Trophoblast cell (in vitro differentiated cells and primary cell): ENCODE data around the gene FBP1.

ENCODE experiments used
- DNase-seq, 2 donors: peaks; one replicate each; pipeline ENCODE4 v3.0.0-alpha.2; 2016
- H2AFZ ChIP-seq: 2 replicates; pipeline ENCODE4 v1.6.1; 2013; ENCODE audit warnings: low read length, moderate library complexity, mild to moderate bottlenecking; ENCODE audit not compliant: insufficient read depth, poor library complexity
- H2AK5ac ChIP-seq: 2 replicates; pipeline ENCODE4 v1.6.1; 2013; ENCODE audit warnings: mild to moderate bottlenecking, low read length
- H2BK120ac ChIP-seq: 2 replicates; pipeline ENCODE4 v1.6.1; 2013; ENCODE audit warnings: low read length, mild to moderate bottlenecking, moderate library complexity; ENCODE audit not compliant: insufficient read depth, poor library complexity
- H2BK12ac ChIP-seq: 2 replicates; pipeline ENCODE4 v1.6.1; 2013; ENCODE audit warnings: mild to moderate bottlenecking, low read length, moderate library complexity
- H2BK5ac ChIP-seq: 2 replicates; pipeline ENCODE4 v1.6.1; 2013; ENCODE audit warnings: low read length, low read depth, moderate library complexity, mild to moderate bottlenecking; ENCODE audit not compliant: poor library complexity
- H3K14ac ChIP-seq: 2 replicates; pipeline ENCODE4 v1.6.1; 2013; ENCODE audit warnings: mild to moderate bottlenecking, low read length
- H3K18ac ChIP-seq: 2 replicates; pipeline ENCODE4 v1.6.1; 2013; ENCODE audit warnings: mild to moderate bottlenecking, low read length
- H3K23ac ChIP-seq: 2 replicates; pipeline ENCODE4 v1.6.1; 2013; ENCODE audit warnings: low read length
- H3K27ac ChIP-seq: 2 replicates; pipeline ENCODE4 v1.5.1; 2013; ENCODE audit warnings: low read depth, mild to moderate bottlenecking, inconsistent platforms, low read length, moderate library complexity
- H3K27me3 ChIP-seq: 2 replicates; pipeline ENCODE4 v1.6.1; 2013; ENCODE audit warnings: inconsistent platforms, mild to moderate bottlenecking, low read length, moderate library complexity; ENCODE audit not compliant: insufficient read depth
- H3K36me3 ChIP-seq, 2 experiments: 1 replicate in 1 of 2; 2 replicates in 1 of 2; pipeline ENCODE4 v1.6.1; 2013; ENCODE audit warnings: low read length in 2 of 2, mild to moderate bottlenecking in 2 of 2, moderate library complexity in 1 of 2; ENCODE audit not compliant: insufficient read depth in 2 of 2, control insufficient read depth in 1 of 2
- H3K4ac ChIP-seq: 2 replicates; pipeline ENCODE4 v1.6.1; 2013; ENCODE audit warnings: low read depth, mild to moderate bottlenecking, low read length, moderate library complexity
- H3K4me1 ChIP-seq, 2 experiments: 1 replicate in 1 of 2; 2 replicates in 1 of 2; pipeline ENCODE4 v1.6.1; 2013; ENCODE audit warnings: low read length in 2 of 2, mild to moderate bottlenecking in 2 of 2, moderate library complexity in 1 of 2; ENCODE audit not compliant: insufficient read depth in 2 of 2, control insufficient read depth in 1 of 2
- H3K4me2 ChIP-seq: 2 replicates; pipeline ENCODE4 v1.6.1; 2013; ENCODE audit warnings: inconsistent platforms, mild to moderate bottlenecking, low read length, moderate library complexity
- H3K4me3 ChIP-seq: 2 replicates; pipeline ENCODE4 v1.5.1; 2013; ENCODE audit warnings: mild to moderate bottlenecking, low read depth, low read length, inconsistent platforms
- H3K79me1 ChIP-seq: one replicate; pipeline ENCODE4 v1.6.1; 2013; ENCODE audit warnings: low read length
- H3K79me2 ChIP-seq: 2 replicates; pipeline ENCODE4 v1.6.1; 2013; ENCODE audit warnings: low read length, mild to moderate bottlenecking; ENCODE audit not compliant: control insufficient read depth, insufficient read depth, poor library complexity
- H3K9ac ChIP-seq: 2 replicates; pipeline ENCODE4 v1.6.1; 2013; ENCODE audit warnings: mild to moderate bottlenecking, low read length
- H3K9me3 ChIP-seq: 2 replicates; pipeline ENCODE4 v1.6.1; 2013; ENCODE audit warnings: low read depth, mild to moderate bottlenecking, control low read depth, inconsistent platforms, low read length; ENCODE audit not compliant: insufficient read depth
- H4K12ac ChIP-seq: 2 replicates; pipeline ENCODE4 v1.6.1; 2013; ENCODE audit warnings: low read depth, mild to moderate bottlenecking, low read length, moderate library complexity
- H4K8ac ChIP-seq: 2 replicates; pipeline ENCODE4 v1.6.1; 2013; ENCODE audit warnings: low read depth, mild to moderate bottlenecking, low read length, moderate library complexity
- H4K91ac ChIP-seq: one replicate; pipeline ENCODE4 v1.6.1; 2013; ENCODE audit warnings: low read depth, mild to moderate bottlenecking, low read length, moderate library complexity
- WGBS: extraction: QIAGEN DNeasy Blood & Tissue Kit; methylation state at CpG from one replicate; pipeline ENCODE4 v1.1.7; 2013; ENCODE audit warnings: missing lambda C conversion rate; ENCODE audit not compliant: insufficient read length, insufficient coverage; ENCODE audit errors: extremely low coverage; 5-methylcytosine and 5-hydroxymethylcytosine counted together

Gene FBP1

GRCh38 chr9:94663640-94664039 lies 24.3 kb upstream of the FBP1 start:
- no peak overlapping the region for H3K14ac ChIP-seq
- H2BK120ac ChIP-seq: no peak overlapping the region

GRCh38 chr9:94663140-94663539 lies 23.8 kb upstream of the FBP1 start:
- H3K9me3 ChIP-seq: no peaks in the 10 kb centered on the region
- no peak overlapping the region for H3K27ac ChIP-seq
- H3K79me1 ChIP-seq: no peaks in the 10 kb centered on the region
- no peak overlapping the region for H3K18ac ChIP-seq
- H3K79me2 ChIP-seq: no peaks in the 10 kb centered on the region
- no peak overlapping the region for H3K23ac ChIP-seq
- H3K4me2 ChIP-seq: no peak overlapping the region
- H3K9ac ChIP-seq: no peak overlapping the region
- H3K27me3 ChIP-seq: no peaks in the 10 kb centered on the region
- no peak overlapping the region for H3K14ac ChIP-seq
- WGBS: no CpG with 5 or more reads among the region's 8 CpGs
- no peak overlapping the region for H4K91ac ChIP-seq
- no peak overlapping the region for H2BK12ac ChIP-seq
- no peak for DNase-seq
- H2AFZ ChIP-seq: no peak overlapping the region
- no peaks in the 10 kb centered on the region for H3K36me3 ChIP-seq
- H2BK120ac ChIP-seq: no peak overlapping the region
- H2BK5ac ChIP-seq: no peak overlapping the region
- H3K4me3 ChIP-seq: no peak overlapping the region
- H4K8ac ChIP-seq: no peak overlapping the region
- H2AK5ac ChIP-seq: no peak overlapping the region
- H3K4me1 ChIP-seq: no peaks in the 10 kb centered on the region
- no peak overlapping the region for H3K4ac ChIP-seq
- no peak overlapping the region for H4K12ac ChIP-seq

More at GRCh38 chr9:94663640-94664039, 24.3 kb upstream of the FBP1 start:
- H4K8ac ChIP-seq: no peak overlapping the region
- H3K4me2 ChIP-seq: no peak overlapping the region
- H3K36me3 ChIP-seq: no peaks in the 10 kb centered on the region
- no peak overlapping the region for H3K23ac ChIP-seq
- H2BK5ac ChIP-seq: no peak overlapping the region
- no peak overlapping the region for H3K4ac ChIP-seq
- no peak overlapping the region for H4K91ac ChIP-seq
- H3K9me3 ChIP-seq: no peaks in the 10 kb centered on the region
- WGBS: no CpG with 5 or more reads among the region's 3 CpGs
- no peak overlapping the region for H3K27ac ChIP-seq
- no peaks in the 10 kb centered on the region for H3K4me1 ChIP-seq
- no peak for DNase-seq
- no peak overlapping the region for H2BK12ac ChIP-seq
- no peak overlapping the region for H2AFZ ChIP-seq
- no peak overlapping the region for H3K4me3 ChIP-seq
- no peaks in the 10 kb centered on the region for H3K79me1 ChIP-seq
- H3K79me2 ChIP-seq: no peaks in the 10 kb centered on the region
- no peak overlapping the region for H3K18ac ChIP-seq
- H3K9ac ChIP-seq: no peak overlapping the region
- no peak overlapping the region for H2AK5ac ChIP-seq
- H4K12ac ChIP-seq: no peak overlapping the region
- H3K27me3 ChIP-seq: no peaks in the 10 kb centered on the region

GRCh38 chr9:94657021-94657725 lies 17.9 kb upstream of the FBP1 start:
- no peak overlapping the region for H3K4me2 ChIP-seq
- DNase-seq: no peak
- H3K36me3 ChIP-seq: no peaks in the 10 kb centered on the region
- H3K4ac ChIP-seq: no peak overlapping the region
- no peak overlapping the region for H4K12ac ChIP-seq
- H3K79me1 ChIP-seq: no peaks in the 10 kb centered on the region
- H3K79me2 ChIP-seq: no peaks in the 10 kb centered on the region
- no peak overlapping the region for H3K23ac ChIP-seq
- H3K18ac ChIP-seq: no peak overlapping the region
- H3K9ac ChIP-seq: no peak overlapping the region
- no peak overlapping the region for H2AK5ac ChIP-seq
- no peaks in the 10 kb centered on the region for H3K27me3 ChIP-seq
- WGBS: no CpG with 5 or more reads among the region's 4 CpGs
- no peak overlapping the region for H4K91ac ChIP-seq
- H3K4me3 ChIP-seq: no peak overlapping the region
- no peak overlapping the region for H2AFZ ChIP-seq
- H3K4me1 ChIP-seq: no peaks in the 10 kb centered on the region
- no peak overlapping the region for H3K27ac ChIP-seq
- H2BK12ac ChIP-seq: no peak overlapping the region
- no peak overlapping the region for H4K8ac ChIP-seq
- H2BK5ac ChIP-seq: no peak overlapping the region
- no peak overlapping the region for H2BK120ac ChIP-seq
- no peak overlapping the region for H3K14ac ChIP-seq
- peaks cover 3% of the 10 kb centered on the region for H3K9me3 ChIP-seq

GRCh38 chr9:94656200-94656599 lies 16.9 kb upstream of the FBP1 start:
- WGBS: no CpG with 5 or more reads among the region's 6 CpGs
- H3K79me2 ChIP-seq: no peaks in the 10 kb centered on the region

More at GRCh38 chr9:94656200-94656599, 16.9 kb upstream of the FBP1 start:
- no peak overlapping the region for H3K27ac ChIP-seq
- no peaks in the 10 kb centered on the region for H3K27me3 ChIP-seq
- H3K14ac ChIP-seq: no peak overlapping the region
- no peak overlapping the region for H2BK120ac ChIP-seq
- no peak overlapping the region for H2AK5ac ChIP-seq
- no peaks in the 10 kb centered on the region for H3K79me1 ChIP-seq
- H2AFZ ChIP-seq: no peak overlapping the region
- H3K4ac ChIP-seq: no peak overlapping the region
- no peak overlapping the region for H4K8ac ChIP-seq
- no peak overlapping the region for H4K91ac ChIP-seq
- H3K23ac ChIP-seq: no peak overlapping the region
- no peaks in the 10 kb centered on the region for H3K4me1 ChIP-seq
- no peak overlapping the region for H2BK5ac ChIP-seq
- H3K9ac ChIP-seq: no peak overlapping the region
- no peak overlapping the region for H2BK12ac ChIP-seq
- no peak overlapping the region for H3K4me2 ChIP-seq
- DNase-seq: peak; percentile 24 to 44
- peaks cover 3% of the 10 kb centered on the region for H3K9me3 ChIP-seq
- no peak overlapping the region for H3K4me3 ChIP-seq
- no peak overlapping the region for H4K12ac ChIP-seq
- no peak overlapping the region for H3K18ac ChIP-seq
- no peaks in the 10 kb centered on the region for H3K36me3 ChIP-seq
